NCI-H1048 (cell line): ENCODE data around the gene TMEM80.
"Not testable (repeated sequence)": the region's sequence is repeated elsewhere in the genome, so short reads cannot be mapped to it uniquely, and the experiment has no call there.

ENCODE experiments used
- DNase-seq: peaks from one replicate; lab custom pipeline; 2025; lab: John Stamatoyannopoulos, UW

Gene TMEM80

DNA sequence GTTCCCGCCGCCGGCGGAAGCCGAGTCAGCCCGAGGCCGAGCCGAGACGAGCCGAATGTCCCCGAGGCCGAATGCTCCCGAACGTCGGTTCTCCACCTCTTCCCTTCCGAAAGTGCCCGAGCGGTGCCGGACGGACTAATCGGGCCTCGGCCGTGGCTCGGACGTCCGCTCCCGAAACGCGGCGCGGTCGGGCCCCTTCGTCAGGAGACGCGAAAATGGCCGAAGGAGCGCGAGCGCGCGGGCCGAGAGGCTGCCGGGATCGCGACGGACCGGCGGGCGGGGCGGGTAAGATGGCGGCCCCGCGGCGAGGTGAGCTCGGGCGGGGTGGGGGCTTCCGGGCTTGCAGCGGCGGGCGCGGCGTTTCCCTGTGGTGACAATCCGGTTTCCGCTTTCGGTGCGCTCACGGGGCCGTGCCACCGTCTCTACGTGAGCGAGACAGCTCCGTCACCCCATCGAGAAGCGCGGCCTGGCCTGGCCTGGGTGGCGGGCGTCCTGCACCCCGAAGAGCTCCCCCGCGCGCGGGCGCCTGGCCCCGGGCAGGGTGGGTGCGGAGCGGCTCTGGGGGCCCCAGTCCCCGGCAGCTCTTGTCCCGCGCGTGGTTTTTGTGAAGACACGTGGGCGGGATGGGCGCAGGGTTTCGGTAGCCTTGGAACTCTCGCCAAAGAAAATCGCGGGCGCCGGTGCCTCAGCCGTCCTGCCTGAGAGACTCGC, at the start of gene TMEM80:
TMEM80 (plus strand) TSS at position 279 of the 711 bp plus-strand sequence; CDS start at position 291, 12 bp downstream.
- peak; percentile 95 for DNase-seq

GRCh38 chr11:646214-646613, 49.4 kb upstream of the TMEM80 start:
- no peak for DNase-seq

GRCh38 chr11:647672-648158, 47.9 kb upstream of the TMEM80 start:
- DNase-seq = not testable (repeated sequence)

GRCh38 chr11:650482-650881, 45.1 kb upstream of the TMEM80 start:
- no peak for DNase-seq

- DNase-seq = not testable (repeated sequence)
Measured at GRCh38 chr11:653136-653535, 42.5 kb upstream of the TMEM80 start.

- no peak for DNase-seq
Measured at GRCh38 chr11:653837-654236, 41.8 kb upstream of the TMEM80 start.

DNA sequence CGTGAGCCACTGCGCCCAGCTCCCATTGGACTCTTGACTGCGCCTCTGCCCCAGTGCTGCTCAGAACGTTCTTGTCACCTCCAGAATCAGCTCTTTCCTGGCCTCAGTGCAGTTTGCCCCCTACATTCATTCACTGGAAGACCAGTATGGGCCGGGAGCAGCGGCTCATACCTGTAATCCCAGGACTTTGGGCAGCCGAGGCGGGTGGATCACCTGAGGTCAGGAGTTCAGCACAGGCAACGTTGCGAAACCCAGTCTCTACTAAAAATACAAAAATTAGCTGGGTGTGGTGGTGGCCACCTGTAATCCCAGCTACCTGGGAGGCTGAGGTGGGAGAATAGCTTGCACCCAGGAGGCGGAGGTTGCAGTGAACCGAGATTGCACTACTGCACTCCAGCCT, 41.2 kb upstream of the TMEM80 start:
- not testable (repeated sequence) for DNase-seq

- DNase-seq = no peak
Measured at GRCh38 chr11:655036-655726, 40.4 kb upstream of the TMEM80 start.

GRCh38 chr11:656426-656825, 39.2 kb upstream of the TMEM80 start:
- no peak for DNase-seq

GRCh38 chr11:656866-657265, 38.8 kb upstream of the TMEM80 start:
- DNase-seq = no peak

DNA sequence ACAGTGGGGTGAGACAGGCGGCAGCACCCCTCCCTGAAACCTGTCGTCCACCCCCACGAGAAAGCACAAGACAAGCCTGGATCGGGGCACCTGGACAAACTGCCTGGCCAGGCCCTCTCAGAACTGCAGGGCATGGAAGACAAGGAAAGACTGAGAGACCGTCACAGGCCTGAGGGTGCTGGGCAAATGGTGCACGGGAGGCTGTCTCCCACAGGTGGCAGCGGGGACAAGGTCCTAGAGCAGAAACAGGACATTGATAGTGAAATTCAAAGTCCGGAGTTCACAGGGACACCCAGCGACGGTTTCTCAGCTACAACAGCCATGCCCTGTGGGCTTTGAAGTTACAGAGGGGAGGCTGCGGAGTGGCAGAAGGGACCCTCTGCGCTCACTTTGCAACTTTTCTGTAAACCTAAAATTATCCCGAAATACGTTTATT, 37.9 kb upstream of the TMEM80 start:
- no peak for DNase-seq

DNA sequence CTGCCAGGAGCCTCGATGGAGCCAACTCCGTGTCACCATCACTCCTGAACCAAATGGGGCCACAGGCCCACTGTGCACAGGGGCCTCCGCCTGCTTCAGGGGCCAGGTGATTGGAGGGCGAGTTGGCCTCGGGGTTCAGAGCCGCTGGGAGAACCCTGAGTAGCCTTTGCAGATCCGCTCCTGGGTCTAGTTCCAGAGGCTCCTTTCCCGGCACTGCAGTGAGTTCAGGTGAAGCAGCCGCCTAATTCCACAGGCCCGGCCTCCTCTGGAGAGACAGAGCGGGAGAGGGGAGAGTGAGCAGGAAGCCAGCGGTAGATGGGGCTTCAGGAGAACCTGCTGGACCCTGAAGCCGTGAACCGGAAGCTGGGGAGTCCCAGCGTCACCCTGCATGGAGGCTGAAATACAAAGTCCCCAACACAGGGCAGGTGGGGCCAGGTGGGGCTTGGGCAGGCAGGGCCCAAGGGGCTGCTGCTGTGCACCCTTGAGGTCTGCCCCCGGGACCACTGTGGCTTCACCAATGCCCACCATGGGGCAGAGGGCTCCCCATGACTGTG, 36.0 kb upstream of the TMEM80 start:
- DNase-seq = no peak

DNA sequence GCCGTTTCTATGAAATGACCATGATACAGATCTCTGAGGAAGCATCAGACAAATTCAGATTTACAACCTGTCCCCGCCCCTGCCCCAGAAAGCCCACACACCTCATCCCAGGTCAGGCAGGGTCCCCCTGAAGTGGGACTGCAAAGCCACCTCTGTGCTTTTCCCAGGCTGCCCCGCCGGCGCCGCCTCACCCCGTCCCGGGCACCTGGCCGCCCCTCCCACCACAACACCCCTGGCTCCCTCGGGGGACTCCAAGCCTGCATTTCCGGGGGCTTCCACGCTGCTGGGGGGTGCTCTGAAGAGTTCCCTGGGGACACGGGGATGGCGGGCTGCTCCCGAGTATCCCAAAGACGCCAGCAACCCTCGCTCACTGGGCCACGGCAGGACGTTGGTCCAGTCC, 35.3 kb upstream of the TMEM80 start:
- no peak for DNase-seq

GRCh38 chr11:660681-661444, 34.8 kb upstream of the TMEM80 start:
- no peak for DNase-seq

DNA sequence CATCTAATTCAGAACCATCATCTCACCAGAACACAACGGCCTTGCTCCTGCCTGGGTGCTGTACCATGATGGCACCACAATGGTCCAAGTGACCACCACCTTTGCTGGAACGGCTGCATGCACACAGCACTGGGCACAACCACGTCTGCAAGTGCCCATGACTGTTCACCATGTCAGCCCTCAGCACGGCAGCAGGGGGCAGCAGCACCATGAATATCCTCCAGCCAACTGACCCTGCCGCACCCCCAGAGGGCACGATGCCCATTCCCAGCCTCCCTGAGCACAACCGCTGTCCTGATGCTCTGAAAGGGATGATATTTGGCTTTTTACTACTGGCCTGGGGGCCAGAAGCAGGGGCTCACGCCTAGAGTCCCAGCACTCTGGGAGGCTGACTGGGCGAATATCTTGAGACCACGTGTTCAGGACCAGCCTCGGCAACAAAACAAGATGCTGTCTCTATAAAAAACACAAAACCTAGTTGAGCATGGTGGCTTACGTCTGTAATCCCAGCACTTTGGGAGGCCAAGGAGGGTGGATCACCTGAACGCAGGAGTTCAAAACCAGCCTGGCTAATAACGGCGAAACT, 32.8 kb upstream of the TMEM80 start:
- no peak for DNase-seq

- DNase-seq = no peak
Measured at GRCh38 chr11:665062-665703, 30.4 kb upstream of the TMEM80 start.

DNA sequence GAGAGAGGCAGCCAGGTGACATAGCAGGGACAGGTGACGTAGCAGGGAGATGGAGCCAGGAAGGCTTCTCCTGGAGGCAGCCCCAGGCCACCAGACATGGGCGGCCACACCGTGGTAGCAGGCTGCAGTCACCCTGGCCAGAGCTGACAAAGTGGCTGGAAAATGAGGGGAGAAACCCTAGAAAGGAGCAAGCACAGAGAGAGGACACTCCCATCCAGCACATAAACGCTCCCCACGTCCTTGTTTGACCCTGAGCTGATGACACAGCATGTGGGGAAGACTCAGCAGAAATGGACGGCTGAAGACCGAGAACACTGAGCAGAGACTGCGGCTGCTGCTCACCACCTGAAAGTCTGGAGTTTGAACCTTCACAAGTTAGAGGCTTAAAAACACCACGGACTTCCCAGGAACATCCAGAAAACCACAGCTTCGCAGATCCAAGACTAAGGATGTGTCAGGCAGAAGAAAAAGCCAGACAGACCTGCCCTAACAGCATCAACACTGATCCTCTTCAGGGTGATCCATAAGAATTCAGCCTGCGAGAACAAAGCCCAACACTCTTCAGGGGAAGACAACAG, 29.8 kb upstream of the TMEM80 start:
- no peak for DNase-seq

DNA sequence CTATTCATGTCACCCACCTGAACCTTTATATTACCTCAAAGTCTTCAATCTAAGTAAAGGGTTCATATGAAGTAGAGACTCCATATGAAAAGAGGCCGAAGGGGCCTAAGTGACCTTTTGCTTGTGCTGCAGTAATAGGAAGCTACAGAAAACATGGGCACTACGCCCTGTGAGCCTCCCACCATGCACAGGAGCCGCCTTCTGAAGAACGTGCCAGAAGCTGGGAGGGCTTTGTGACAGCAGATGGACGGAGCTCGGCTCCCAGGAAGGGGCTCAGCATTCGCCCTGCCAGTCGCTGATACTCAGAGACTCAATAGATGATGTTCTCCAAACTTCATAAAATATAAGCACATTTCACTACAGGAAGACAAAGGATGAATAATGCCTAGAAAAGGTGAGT, 21.8 kb upstream of the TMEM80 start:
- no peak for DNase-seq

DNA sequence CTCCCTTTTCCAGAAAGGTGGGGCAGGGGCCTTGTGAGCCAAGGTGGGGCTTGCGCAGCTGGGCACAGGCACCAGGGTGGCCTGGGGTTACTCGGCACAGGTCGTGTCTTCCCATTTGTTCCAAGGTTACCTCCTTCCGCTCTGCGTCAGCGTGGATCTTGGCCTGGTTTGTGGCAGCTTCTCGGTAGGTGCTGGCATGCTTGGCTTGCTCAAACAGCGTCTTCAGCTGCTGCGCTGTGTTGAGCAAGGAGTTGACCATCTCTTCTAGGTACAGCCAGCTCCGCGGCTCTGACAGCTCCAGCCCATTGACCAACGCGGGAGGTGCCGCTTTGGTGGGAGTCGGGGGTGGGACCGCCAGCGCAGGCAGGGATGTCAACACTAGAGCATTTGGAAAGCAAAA, 21.2 kb upstream of the TMEM80 start:
- DNase-seq = no peak

GRCh38 chr11:678297-678696, 17.3 kb upstream of the TMEM80 start:
- DNase-seq = no peak
